Neural cell (in vitro differentiated cells): ENCODE results near the gene AADAT. TPM values are rescaled to one million over a fixed set of nuclear protein-coding genes. Genes with fewer than 3 reads are reported as not detected.

ENCODE experiments used
- H2AFZ ChIP-seq: fragments of 200-600, 300-800 bp; sonication (generic), shearing (Covaris generic); 2 replicates; pipeline ENCODE4 v1.6.0; 2014; ENCODE audit warnings: low read depth, mild to moderate bottlenecking, antibody characterized with exemption, low read length, moderate library complexity
- H3F3A ChIP-seq: fragments of 200-600 bp; shearing (Covaris generic); 2 replicates; pipeline ENCODE4 v1.6.1; 2016; ENCODE audit warnings: mild to moderate bottlenecking, moderate library complexity, mixed read lengths, antibody characterized with exemption, low read length; ENCODE audit not compliant: insufficient read depth, poor library complexity, severe bottlenecking
- H3K27ac ChIP-seq: fragments of 200-600, 300-800 bp; sonication (generic), shearing (Covaris generic); 2 replicates; pipeline ENCODE4 v1.5.1; 2014; ENCODE audit warnings: mild to moderate bottlenecking, low read length, moderate library complexity
- H3K27me3 ChIP-seq: fragments of 300-800, 200-600 bp; sonication (generic), shearing (Covaris generic); 2 replicates; pipeline ENCODE4 v1.6.0; 2014; ENCODE audit warnings: mild to moderate bottlenecking, low read depth, low read length, moderate library complexity; ENCODE audit not compliant: insufficient read depth
- H3K36me3 ChIP-seq: fragments of 300-800, 200-600 bp; sonication (generic), shearing (Covaris generic); 2 replicates; pipeline ENCODE4 v1.5.1; 2014; ENCODE audit warnings: mild to moderate bottlenecking, antibody characterized with exemption, low read length, moderate library complexity; ENCODE audit not compliant: insufficient read depth
- H3K4me2 ChIP-seq: fragments of 300-800, 200-600 bp; sonication (generic), shearing (Covaris generic); 2 replicates; pipeline ENCODE4 v1.6.0; 2014; ENCODE audit warnings: mild to moderate bottlenecking, low read length
- H3K4me3 ChIP-seq: fragments of 300-800, 200-600 bp; sonication (generic), shearing (Covaris generic); 2 replicates; pipeline ENCODE4 v1.5.1; 2014; ENCODE audit warnings: mild to moderate bottlenecking, low read length, moderate library complexity
- H3K79me2 ChIP-seq: fragments of 200-600 bp; shearing (Covaris generic); replicated peaks from 2 replicates; pipeline ENCODE4 v1.6.0; 2014; ENCODE audit warnings: mild to moderate bottlenecking, low read length, moderate library complexity; ENCODE audit not compliant: insufficient read depth
- H3K9ac ChIP-seq: fragments of 300-800, 200-600 bp; sonication (generic), shearing (Covaris generic); 2 replicates; pipeline ENCODE4 v1.6.1; 2016; ENCODE audit warnings: mild to moderate bottlenecking, low read length, mixed read lengths
- H3K9me2 ChIP-seq: fragments of 200-600 bp; shearing (Covaris generic); 2 replicates; pipeline ENCODE4 v1.6.1; 2016; ENCODE audit warnings: mild to moderate bottlenecking, low read length, mixed read lengths; ENCODE audit not compliant: insufficient read depth
- H3K9me3 ChIP-seq: fragments of 200-600, 300-800 bp; sonication (generic), shearing (Covaris generic); 2 replicates; pipeline ENCODE4 v1.6.1; 2016; ENCODE audit warnings: mild to moderate bottlenecking, mixed run types, low read length, moderate library complexity, mixed read lengths
- H4K20me1 ChIP-seq: fragments of 200-600 bp; shearing (Covaris generic); 2 replicates; pipeline ENCODE4 v1.6.1; 2016; ENCODE audit warnings: mild to moderate bottlenecking, mixed run types; ENCODE audit not compliant: insufficient read depth
- EP300 ChIP-seq: fragments of 450-650 bp; conservative IDR thresholded peaks from 2 replicates; pipeline ENCODE4 v1.6.1; 2014; ENCODE audit warnings: antibody characterized with exemption, mild to moderate bottlenecking, moderate library complexity; ENCODE audit not compliant: poor library complexity, severe bottlenecking
- MXI1 ChIP-seq: fragments of 450-650 bp; conservative IDR thresholded peaks from 2 replicates; pipeline ENCODE4 v1.6.1; 2014; ENCODE audit warnings: antibody characterized with exemption, mild to moderate bottlenecking; ENCODE audit not compliant: poor library complexity, severe bottlenecking
- POLR2AphosphoS5 ChIP-seq: IDR thresholded peaks from 2 replicates; pipeline ENCODE4 v1.6.1; 2012
- RAD21 ChIP-seq: fragments of 450-650 bp; conservative IDR thresholded peaks from 2 replicates; pipeline ENCODE4 v1.6.1; 2014; ENCODE audit warnings: antibody characterized with exemption, mild to moderate bottlenecking, moderate library complexity
- REST ChIP-seq: IDR thresholded peaks from 2 replicates; pipeline ENCODE4 v1.6.1; 2012; ENCODE audit warnings: borderline replicate concordance
- SMC3 ChIP-seq: fragments of 450-650 bp; conservative IDR thresholded peaks from 2 replicates; pipeline ENCODE4 v1.6.1; 2014; ENCODE audit warnings: antibody characterized with exemption, mild to moderate bottlenecking, moderate library complexity; ENCODE audit not compliant: poor library complexity
- TAF1 ChIP-seq: IDR thresholded peaks from 2 replicates; pipeline ENCODE4 v1.6.1; 2012; ENCODE audit warnings: low read depth
- polyA plus RNA-seq: library from polyadenylated mRNA; depleted of rRNA; stranded (reverse); fragments of >200 nt; gene quantifications from 2 replicates; pipeline ENCODE4 v1.2.3, GENCODE V29; 2014
- small RNA-seq, 3 experiments: library from RNA; depleted of rRNA; stranded (forward); fragments of <200 nt; gene quantifications; one replicate each; pipeline ENCODE3, GENCODE V24; 2012

AADAT gene
- polyA plus RNA-seq, 1 donor from 2014 or later = 79.3 TPM

DNA sequence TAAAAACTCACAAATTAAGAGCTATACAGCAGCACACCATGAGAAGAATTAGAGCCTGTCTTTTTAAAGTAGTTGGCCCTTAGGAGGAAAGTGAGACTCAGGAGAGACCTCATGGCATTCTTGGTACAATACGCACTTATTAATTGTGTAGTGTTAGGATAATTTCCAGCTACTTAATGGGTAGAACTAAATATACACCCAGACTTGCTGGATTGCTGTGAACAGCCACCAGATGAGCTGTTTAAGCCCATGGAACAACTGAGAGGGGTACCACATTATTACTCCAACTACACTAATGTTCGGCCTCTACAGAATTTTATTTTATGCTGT lies 77.2 kb downstream of the AADAT start:
- Histone ChIP-seq H2AFZ (no peak overlapping the region), H3K9ac (no peak overlapping the region), H3K4me2 (no peak overlapping the region), H3K27ac (no peak overlapping the region), H3K9me2 (no peaks in the 10 kb centered on the region), H4K20me1 (no peaks in the 10 kb centered on the region), H3K9me3 (no peaks in the 10 kb centered on the region), H3F3A (no peaks in the 10 kb centered on the region), H3K79me2 (no peaks in the 10 kb centered on the region), H3K36me3 (no peaks in the 10 kb centered on the region), H3K27me3 (no peaks in the 10 kb centered on the region), H3K4me3 (no peak overlapping the region)
- no peak for TF ChIP-seq REST
- TF ChIP-seq EP300 = no peak
- TF ChIP-seq POLR2AphosphoS5 = no peak
- no peak for TF ChIP-seq MXI1
- TF ChIP-seq TAF1 = no peak

DNA sequence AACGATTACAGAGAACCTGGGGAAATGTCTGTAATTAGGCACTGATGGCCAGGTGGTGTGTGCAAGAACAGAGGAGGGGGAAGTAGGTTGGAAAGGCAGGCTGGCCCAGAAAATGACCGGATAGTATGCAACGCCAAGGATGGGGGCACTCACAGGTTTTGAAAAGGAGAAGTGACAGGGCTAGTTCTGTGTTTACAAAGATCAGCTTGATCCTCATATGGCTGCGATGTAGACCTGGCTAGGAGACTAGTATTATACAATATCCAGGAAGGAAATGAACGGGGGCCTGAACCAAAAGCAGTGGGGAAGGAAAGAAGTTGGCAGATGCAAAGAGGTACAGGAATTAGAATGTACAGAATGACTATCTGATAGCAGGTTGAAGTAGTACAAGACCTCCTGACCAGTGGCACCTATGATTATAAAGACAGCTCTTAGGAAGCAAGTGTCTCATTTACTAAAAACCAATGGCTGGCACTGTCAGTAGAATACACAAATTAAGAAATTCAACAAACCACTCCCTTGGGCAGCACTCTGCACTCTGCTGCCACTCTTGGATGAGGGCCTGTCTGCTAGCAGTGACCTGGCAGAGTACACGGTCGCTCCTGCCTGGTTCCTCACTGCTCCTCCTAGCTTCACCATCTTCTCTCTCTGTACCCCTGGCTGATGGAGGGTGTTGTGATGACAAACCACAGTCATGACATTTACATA lies 77.7 kb downstream of the AADAT start:
- no peak overlapping the region for H3K4me2 ChIP-seq
- TF ChIP-seq SMC3 (no peak), RAD21 (no peak), TAF1 (no peak), EP300 (no peak), POLR2AphosphoS5 (no peak)
- H3K36me3 ChIP-seq = no peaks in the 10 kb centered on the region
- H3K9me3 ChIP-seq = no peaks in the 10 kb centered on the region
- H4K20me1 ChIP-seq = no peaks in the 10 kb centered on the region
- no peaks in the 10 kb centered on the region for H3K27me3 ChIP-seq
- no peak overlapping the region for H3K9ac ChIP-seq
- H3F3A ChIP-seq = no peaks in the 10 kb centered on the region
- H3K4me3 ChIP-seq = no peak overlapping the region
- H3K27ac ChIP-seq = no peak overlapping the region
- H3K79me2 ChIP-seq = no peaks in the 10 kb centered on the region
- H3K9me2 ChIP-seq = no peaks in the 10 kb centered on the region
- no peak overlapping the region for H2AFZ ChIP-seq

Small RNA genes within 50 kb of the gene (small RNA-seq; reads per million reads assigned to genes)
- 0 reads per million in 3 experiments for gene APOBEC3AP1

Other genes with a start within 250 kb of the AADAT start
- 1.8 and 4.0 TPM in 2 replicates for gene MFAP3L, start 63.6 kb downstream of the AADAT start, polyA plus RNA-seq